GM18508 (cell line): ENCODE measurements around the gene CTNND2.

ENCODE experiments used
- ATAC-seq: cut with Tn5 transposase; IDR thresholded peaks from one replicate; pipeline ENCODE4 v1.9.1; 2021; ENCODE audit warnings: moderate number of reproducible peaks; ENCODE audit not compliant: insufficient read depth, unreplicated experiment

The CTNND2 gene

DNA sequence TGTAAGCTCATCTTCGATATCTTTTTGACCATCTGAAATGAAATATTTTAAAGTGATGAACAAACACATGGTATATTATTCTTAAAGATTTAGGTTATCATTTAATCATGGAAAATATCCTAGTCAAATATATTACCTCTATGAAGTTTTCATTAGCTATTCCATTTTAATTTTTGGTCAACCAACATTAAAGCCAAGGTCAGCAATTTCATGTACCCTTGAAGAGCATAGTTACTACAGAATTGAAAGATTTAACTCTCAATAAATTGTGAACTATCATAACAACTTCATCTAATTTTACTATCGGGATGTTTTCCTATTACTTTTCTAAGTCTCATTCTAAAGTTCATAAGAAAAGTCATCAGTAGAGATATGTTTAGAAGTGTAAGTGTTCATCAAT is 492.6 kb downstream of the CTNND2 start:
- no peak for ATAC-seq

- no peak for ATAC-seq
Measured at GRCh38 chr5:11407556-11408145, 496.6 kb downstream of the CTNND2 start.

GRCh38 chr5:11400316-11400715 is 503.9 kb downstream of the CTNND2 start:
- no peak for ATAC-seq

DNA sequence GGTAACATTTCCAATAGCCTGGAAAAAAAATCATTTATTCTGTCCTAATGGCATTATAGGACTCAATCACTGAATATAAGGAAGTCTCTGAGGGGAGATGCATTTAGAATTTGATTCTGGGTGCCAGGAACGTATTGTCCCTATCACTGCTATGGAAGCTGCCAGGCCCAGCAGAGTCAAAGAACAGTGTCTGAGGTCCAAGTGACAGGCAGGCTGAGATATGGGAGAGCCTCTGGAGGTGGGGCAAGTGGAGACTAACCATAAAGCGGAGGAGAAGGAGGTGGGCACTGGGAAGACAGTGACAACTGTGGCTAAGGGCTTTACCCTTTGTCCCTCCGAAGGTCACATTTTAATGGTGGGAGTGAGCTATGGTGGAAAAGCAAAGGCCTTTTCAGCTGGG is 505.5 kb downstream of the CTNND2 start:
- no peak for ATAC-seq

DNA sequence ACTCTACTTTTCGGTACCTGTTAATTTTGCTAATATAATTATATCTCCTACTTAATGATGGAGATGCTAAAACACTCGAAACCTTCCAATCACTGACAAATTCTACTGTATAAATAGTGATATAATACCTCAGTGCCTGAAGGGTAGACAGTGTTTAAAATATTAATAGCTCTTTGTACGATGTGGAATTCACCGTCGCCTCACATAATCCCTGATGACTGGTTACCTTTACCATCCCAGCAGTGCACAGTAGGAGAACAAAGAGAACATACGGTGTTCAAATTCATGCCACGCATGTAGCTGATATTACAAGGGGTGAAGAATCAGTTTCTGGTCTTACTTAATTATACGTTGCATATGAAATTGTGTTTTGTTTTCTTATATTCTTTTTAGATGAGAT is 506.7 kb downstream of the CTNND2 start:
- ATAC-seq: no peak

DNA sequence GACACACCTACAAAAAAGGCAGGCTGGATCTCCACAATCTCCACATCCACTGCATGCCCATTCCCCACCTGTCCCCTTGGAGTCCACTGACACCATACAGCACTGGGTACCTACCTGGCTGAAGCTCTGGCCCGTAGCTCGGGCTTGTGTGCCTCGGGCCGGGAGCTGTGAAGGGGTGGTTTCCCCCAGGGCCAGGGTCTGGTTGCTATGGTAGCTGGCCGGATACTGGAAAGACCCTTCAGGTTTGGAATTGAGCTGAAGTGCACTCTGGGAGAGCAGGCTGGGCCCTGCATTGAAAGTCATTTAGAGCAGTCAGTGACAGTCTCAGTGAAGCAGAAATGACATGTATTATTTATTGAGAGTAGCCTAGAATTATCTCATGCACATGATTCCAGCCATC is 507.3 kb downstream of the CTNND2 start:
- no peak for ATAC-seq

- no peak for ATAC-seq
Measured at GRCh38 chr5:11394933-11395332, 509.3 kb downstream of the CTNND2 start.

DNA sequence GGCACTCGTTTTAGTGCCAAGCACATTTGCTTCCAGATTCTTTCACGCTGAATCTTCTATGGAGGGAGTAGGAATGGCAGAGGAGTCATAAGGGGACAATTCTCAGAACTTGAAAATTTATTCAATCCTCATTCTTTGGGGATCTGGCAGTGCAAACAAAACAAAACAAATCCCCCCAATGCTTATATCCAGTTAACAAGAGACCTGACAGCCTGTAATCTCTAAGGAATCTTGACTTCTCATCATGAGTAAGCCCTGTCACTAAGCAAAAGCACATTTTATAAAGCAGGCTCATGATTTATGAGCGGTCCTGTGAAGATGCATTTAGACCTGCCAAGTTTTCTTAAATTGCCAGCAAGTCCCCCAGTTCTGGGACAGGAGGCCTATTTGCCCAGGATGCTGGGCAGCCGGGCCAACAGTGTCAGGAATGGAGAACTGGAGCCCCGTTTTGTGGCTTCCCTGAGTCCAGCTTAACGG is 513.9 kb downstream of the CTNND2 start:
- no peak for ATAC-seq

GRCh38 chr5:11387382-11387781 is 516.9 kb downstream of the CTNND2 start:
- ATAC-seq: no peak

GRCh38 chr5:11386398-11386797 is 517.8 kb downstream of the CTNND2 start:
- no peak for ATAC-seq

GRCh38 chr5:11385901-11386293 is 518.3 kb downstream of the CTNND2 start:
- ATAC-seq: no peak

GRCh38 chr5:11385251-11385900 is 518.9 kb downstream of the CTNND2 start:
- no peak for ATAC-seq

DNA sequence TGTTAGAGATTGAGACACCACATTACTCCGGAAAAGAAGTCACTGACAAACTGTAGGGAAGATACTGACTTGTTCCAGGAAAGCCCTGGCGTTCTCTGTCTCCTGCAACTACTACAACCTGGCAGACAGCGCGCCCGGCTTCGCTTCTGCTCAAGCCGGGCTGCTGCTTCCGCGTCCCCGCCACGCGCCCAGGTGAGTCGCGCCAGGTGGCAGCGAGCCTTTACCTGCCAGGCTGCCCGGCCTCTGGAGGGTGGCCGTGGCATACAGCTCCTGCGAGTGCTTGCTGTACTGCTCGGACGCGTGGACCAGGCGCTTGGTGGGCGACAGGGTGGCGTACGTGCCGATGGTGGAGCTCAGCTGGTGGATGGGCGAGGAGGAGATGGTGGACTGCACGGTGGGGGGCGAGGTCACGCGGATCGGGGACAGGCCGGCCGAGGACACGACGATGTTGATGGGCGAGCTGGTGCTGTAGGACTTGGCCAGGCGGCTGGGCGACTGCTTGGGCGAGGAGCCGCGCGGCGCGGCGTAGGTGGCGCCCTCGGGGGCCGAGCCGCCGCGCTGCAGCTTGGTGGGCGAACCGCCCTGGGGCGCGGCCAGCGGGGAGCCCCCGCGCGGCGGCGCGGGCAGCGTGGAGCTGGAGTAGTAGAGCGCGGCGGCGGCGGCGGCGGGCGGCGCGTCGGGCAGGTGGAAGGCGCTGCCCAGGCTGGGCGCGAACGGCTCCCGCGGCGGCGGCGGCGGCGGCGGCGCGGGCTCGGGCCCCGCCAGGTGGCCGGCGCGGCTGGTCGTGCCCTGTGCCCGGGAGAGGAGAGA is 519.6 kb downstream of the CTNND2 start:
- no peak for ATAC-seq

GRCh38 chr5:11383506-11384095 is 520.6 kb downstream of the CTNND2 start:
- no peak for ATAC-seq

DNA sequence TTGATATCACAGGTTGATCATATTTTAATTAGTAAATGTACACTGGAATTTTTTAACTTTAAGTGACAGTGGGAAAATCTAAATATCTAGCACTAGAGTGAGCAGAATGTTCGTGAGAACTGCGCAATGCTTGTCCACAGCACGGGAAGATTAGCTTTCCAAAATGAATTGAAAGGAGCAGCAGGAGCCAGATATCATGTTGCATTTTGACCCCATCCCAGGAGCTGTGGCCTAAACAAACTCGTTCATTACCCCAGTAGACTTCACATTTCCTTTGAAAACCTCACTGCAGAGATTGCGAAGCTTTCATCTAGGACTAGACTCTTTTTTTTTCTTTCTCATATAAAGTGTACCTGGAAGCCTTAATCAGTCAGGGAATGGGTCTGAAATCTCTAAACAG is 525.8 kb downstream of the CTNND2 start:
- no peak for ATAC-seq

DNA sequence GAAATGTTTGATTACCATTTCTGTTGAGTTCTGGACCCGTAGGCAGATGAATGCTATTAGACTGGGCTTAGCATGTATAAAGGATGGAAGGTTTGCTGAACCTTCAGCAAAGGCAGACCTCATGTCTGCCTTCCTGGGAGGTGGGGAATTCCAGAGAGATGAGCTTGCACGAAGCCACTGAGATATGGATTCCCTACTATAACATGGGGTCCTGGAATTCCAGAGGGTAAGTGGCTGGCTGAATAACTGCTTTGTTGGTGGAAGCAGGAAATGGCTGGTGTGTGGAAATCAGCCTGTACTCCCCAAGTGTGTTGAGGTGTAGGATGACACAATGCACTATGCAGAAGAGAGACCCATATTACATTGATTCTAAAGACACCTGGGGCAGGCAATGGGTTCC is 526.4 kb downstream of the CTNND2 start:
- ATAC-seq: no peak

DNA sequence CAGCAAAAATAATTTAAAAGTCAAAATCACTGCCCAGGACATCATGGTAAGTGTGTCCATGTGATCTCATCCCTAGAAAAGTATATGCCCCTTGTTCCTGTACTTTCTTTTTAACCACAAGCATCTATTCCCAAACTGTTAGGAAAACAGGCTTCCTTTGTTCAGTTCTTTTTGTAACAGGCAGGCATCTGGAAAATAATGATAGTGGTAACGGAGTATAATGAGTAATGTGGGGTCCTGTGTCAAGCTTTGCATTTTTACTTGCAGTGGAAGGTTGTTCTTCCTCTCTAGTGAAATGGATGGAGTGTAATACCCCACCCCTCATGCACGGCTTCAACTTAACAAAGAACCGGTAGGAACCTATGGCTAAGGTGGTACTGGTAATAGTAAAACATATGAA is 532.1 kb downstream of the CTNND2 start:
- ATAC-seq: no peak

- ATAC-seq: no peak
Measured at GRCh38 chr5:11371021-11371420, 533.2 kb downstream of the CTNND2 start.

DNA sequence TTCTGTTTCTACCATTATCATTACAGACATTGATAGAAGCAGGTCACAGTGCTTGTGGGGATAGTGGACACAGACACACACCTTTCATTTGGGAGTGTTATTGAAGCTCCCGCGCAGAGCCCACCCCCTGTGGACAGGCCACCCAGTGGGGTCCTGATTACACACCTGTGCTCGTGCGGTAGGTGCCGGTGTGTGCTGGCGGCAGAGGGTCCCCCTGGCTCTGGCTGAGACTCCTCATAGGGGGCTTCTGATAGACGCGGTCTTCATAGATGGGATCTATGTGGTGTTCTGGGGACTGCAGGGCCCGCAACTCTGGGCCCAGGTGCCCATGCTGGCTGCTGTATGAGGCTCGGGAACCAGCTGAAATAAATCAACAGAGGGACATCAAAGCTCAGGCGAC is 539.7 kb downstream of the CTNND2 start:
- no peak for ATAC-seq

DNA sequence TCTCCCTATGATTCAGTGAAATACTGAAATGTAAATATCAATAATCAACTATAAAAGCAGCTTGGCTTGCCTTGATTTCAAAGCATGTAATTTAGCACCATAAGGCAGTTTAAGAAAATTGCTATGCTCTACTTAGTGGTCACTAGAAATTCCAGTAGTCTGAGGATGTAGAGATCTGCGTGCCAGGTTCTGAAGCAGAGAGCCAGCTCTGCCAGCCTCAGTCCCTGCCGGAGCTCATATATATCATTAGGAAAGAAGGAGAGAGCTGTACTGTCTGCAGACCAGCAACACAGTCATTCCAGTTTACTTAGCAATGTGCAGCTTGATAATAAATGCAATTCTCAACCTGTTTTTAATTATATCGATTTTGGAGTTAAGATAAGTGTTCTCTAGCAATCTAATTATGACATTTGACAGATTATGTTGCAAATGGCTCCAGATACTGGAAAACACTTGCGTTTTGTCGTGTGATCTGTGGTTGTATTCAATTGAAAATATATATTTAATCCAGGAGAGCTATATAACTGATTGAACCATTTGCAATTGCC is 540.5 kb downstream of the CTNND2 start:
- ATAC-seq: no peak

DNA sequence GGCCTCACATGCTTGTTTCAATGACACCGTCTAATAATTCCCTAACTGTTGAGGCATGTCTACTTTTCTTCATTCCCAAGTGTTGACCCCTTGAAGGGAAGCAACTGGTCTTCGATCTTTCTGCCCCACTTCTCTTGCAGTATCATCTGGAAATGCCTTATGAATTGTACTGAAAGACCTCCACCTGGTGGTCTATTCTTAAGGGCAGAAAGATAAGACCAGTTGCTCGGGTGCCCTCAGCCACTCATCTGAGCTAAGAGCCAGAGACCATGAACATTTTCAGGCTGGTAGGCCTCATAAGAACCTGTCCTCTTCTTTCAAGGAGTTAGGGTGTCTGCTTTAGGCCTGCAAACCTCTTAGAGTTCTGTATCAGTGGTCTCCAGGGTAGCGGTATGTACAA is 542.5 kb downstream of the CTNND2 start:
- no peak for ATAC-seq
